GM23338 (cell line): ENCODE results near the gene HDAC6. TPM values are rescaled to one million over a fixed set of nuclear protein-coding genes. Genes with fewer than 3 reads are reported as not detected.

Experiments used
- CREB1 ChIP-seq: fragments of 250-450 bp; sonication (Bioruptor Pico); IDR thresholded peaks from 2 replicates; pipeline ENCODE4 v1.5.0; 2020; ENCODE audit warnings: low read depth, mild to moderate bottlenecking, moderate library complexity
- CTCF ChIP-seq, 2 experiments: fragments of 200-600 bp in 1 of 2; sonication (generic) in 1 of 2; conservative IDR thresholded peaks; 2 replicates each; pipeline versions ENCODE4 v1.5.1 to v1.6.1; 2016 to 2017; ENCODE audit warnings: antibody characterized with exemption in 2 of 2, low read depth in 2 of 2, mild to moderate bottlenecking in 2 of 2, moderate library complexity in 1 of 2
- JUNB ChIP-seq: IDR thresholded peaks from one replicate; pipeline ENCODE4 v1.6.1; 2016; ENCODE audit warnings: antibody characterized with exemption; ENCODE audit not compliant: unreplicated experiment
- NANOG ChIP-seq: IDR thresholded peaks from 2 replicates; pipeline ENCODE4 v1.6.1; 2016; ENCODE audit warnings: antibody characterized with exemption, borderline replicate concordance
- REST ChIP-seq: IDR thresholded peaks from one replicate; pipeline ENCODE4 v1.6.1; 2018; ENCODE audit warnings: antibody characterized with exemption; ENCODE audit not compliant: unreplicated experiment
- STAT1 ChIP-seq: IDR thresholded peaks from one replicate; pipeline ENCODE4 v1.6.1; 2016; ENCODE audit warnings: antibody characterized with exemption; ENCODE audit not compliant: unreplicated experiment
- polyA plus RNA-seq: library from polyadenylated mRNA; unstranded; fragments of >200 nt; fragmentation: Nextera tagmentation; extraction: Ambion mirVana; gene quantifications from 2 replicates; pipeline ENCODE4 v1.2.1, GENCODE V29; 2016
- total RNA-seq: library from RNA; depleted of rRNA; stranded (reverse); fragments of >200 nt; shearing (Covaris generic); gene quantifications from 2 replicates; pipeline ENCODE4 v1.2.3, GENCODE V29; 2014
- TF ChIP-seq, protein P1 (sequence below): fragments of 250-450 bp; sonication (Bioruptor Pico); IDR thresholded peaks from 2 replicates; pipeline ENCODE4 v1.5.0; 2020; ENCODE audit warnings: mild to moderate bottlenecking, moderate library complexity
- TF ChIP-seq, protein P2 (sequence below): IDR thresholded peaks from 2 replicates; pipeline ENCODE4 v1.6.1; 2016; ENCODE audit warnings: antibody characterized with exemption

The HDAC6 gene
- total and polyA plus RNA-seq, 2 experiments from 2014 or later, result 33.0 to 49.8 TPM

- TF ChIP-seq, protein P1, sequence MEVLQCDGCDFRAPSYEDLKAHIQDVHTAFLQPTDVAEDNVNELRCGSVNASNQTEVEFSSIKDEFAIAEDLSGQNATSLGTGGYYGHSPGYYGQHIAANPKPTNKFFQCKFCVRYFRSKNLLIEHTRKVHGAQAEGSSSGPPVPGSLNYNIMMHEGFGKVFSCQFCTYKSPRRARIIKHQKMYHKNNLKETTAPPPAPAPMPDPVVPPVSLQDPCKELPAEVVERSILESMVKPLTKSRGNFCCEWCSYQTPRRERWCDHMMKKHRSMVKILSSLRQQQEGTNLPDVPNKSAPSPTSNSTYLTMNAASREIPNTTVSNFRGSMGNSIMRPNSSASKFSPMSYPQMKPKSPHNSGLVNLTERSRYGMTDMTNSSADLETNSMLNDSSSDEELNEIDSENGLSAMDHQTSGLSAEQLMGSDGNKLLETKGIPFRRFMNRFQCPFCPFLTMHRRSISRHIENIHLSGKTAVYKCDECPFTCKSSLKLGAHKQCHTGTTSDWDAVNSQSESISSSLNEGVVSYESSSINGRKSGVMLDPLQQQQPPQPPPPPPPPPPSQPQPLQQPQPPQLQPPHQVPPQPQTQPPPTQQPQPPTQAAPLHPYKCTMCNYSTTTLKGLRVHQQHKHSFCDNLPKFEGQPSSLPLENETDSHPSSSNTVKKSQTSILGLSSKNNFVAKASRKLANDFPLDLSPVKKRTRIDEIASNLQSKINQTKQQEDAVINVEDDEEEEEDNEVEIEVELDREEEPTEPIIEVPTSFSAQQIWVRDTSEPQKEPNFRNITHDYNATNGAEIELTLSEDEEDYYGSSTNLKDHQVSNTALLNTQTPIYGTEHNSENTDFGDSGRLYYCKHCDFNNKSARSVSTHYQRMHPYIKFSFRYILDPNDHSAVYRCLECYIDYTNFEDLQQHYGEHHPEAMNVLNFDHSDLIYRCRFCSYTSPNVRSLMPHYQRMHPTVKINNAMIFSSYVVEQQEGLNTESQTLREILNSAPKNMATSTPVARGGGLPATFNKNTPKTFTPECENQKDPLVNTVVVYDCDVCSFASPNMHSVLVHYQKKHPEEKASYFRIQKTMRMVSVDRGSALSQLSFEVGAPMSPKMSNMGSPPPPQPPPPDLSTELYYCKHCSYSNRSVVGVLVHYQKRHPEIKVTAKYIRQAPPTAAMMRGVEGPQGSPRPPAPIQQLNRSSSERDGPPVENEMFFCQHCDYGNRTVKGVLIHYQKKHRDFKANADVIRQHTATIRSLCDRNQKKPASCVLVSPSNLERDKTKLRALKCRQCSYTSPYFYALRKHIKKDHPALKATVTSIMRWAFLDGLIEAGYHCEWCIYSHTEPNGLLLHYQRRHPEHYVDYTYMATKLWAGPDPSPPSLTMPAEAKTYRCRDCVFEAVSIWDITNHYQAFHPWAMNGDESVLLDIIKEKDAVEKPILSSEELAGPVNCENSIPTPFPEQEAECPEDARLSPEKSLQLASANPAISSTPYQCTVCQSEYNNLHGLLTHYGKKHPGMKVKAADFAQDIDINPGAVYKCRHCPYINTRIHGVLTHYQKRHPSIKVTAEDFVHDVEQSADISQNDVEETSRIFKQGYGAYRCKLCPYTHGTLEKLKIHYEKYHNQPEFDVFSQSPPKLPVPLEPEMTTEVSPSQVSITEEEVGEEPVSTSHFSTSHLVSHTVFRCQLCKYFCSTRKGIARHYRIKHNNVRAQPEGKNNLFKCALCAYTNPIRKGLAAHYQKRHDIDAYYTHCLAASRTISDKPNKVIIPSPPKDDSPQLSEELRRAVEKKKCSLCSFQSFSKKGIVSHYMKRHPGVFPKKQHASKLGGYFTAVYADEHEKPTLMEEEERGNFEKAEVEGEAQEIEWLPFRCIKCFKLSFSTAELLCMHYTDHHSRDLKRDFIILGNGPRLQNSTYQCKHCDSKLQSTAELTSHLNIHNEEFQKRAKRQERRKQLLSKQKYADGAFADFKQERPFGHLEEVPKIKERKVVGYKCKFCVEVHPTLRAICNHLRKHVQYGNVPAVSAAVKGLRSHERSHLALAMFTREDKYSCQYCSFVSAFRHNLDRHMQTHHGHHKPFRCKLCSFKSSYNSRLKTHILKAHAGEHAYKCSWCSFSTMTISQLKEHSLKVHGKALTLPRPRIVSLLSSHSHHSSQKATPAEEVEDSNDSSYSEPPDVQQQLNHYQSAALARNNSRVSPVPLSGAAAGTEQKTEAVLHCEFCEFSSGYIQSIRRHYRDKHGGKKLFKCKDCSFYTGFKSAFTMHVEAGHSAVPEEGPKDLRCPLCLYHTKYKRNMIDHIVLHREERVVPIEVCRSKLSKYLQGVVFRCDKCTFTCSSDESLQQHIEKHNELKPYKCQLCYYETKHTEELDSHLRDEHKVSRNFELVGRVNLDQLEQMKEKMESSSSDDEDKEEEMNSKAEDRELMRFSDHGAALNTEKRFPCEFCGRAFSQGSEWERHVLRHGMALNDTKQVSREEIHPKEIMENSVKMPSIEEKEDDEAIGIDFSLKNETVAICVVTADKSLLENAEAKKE (CRISPR knock-in tag), result no peak
- TF ChIP-seq REST (no peak), NANOG (no peak), STAT1 (no peak), JUNB (no peak), CTCF (conservative IDR thresholded peaks at IDR 0.05; ENCODE audit: low read depth in 2 of 2) (no peak), CREB1 (CRISPR knock-in tag) (no peak)
- TF ChIP-seq, protein P2, sequence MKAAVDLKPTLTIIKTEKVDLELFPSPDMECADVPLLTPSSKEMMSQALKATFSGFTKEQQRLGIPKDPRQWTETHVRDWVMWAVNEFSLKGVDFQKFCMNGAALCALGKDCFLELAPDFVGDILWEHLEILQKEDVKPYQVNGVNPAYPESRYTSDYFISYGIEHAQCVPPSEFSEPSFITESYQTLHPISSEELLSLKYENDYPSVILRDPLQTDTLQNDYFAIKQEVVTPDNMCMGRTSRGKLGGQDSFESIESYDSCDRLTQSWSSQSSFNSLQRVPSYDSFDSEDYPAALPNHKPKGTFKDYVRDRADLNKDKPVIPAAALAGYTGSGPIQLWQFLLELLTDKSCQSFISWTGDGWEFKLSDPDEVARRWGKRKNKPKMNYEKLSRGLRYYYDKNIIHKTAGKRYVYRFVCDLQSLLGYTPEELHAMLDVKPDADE, result no peak
Measured at GRCh38 chrX:48789366-48790220, 12.3 kb upstream of the HDAC6 start (continued).
